GM10248 (cell line): ENCODE data around the gene TRRAP.

Experiments used
- CTCF ChIA-PET: fragments of 300-600 bp; sonication (Branson Sonifier 250); formaldehyde crosslinking; extraction: SDS; loops from one replicate; lab custom pipeline; 2021; ENCODE audit warnings: antibody characterized with exemption; lab: Yijun Ruan, JAX
- POLR2A ChIA-PET: fragments of 350-650 bp; sonication (Branson Sonifier 250); formaldehyde crosslinking; extraction: SDS; loops from one replicate; lab custom pipeline; 2020; ENCODE audit warnings: antibody characterized with exemption; lab: Yijun Ruan, JAX
- DNase-seq: peaks from one replicate; pipeline ENCODE4 v3.0.0; 2012; ENCODE audit errors: extremely low spot score
- CTCF ChIP-seq: IDR thresholded peaks from 2 replicates; pipeline ENCODE4 v1.5.1; 2012; ENCODE audit warnings: mild to moderate bottlenecking, low read depth; ENCODE audit errors: extremely low read depth, missing control alignments, control extremely low read depth

TRRAP gene

GRCh38 chr7:98969386-98969785, 91.1 kb downstream of the TRRAP start:
- DNase-seq: no peak
- POLR2A ChIA-PET: no interaction called here
- CTCF ChIA-PET: interaction anchor here (2.0 kb wide), 1 partner anchor 69 kb away, joined by 4 read pairs; no protein-coding TSS in a partner anchor
- TF ChIP-seq CTCF: no peak

DNA sequence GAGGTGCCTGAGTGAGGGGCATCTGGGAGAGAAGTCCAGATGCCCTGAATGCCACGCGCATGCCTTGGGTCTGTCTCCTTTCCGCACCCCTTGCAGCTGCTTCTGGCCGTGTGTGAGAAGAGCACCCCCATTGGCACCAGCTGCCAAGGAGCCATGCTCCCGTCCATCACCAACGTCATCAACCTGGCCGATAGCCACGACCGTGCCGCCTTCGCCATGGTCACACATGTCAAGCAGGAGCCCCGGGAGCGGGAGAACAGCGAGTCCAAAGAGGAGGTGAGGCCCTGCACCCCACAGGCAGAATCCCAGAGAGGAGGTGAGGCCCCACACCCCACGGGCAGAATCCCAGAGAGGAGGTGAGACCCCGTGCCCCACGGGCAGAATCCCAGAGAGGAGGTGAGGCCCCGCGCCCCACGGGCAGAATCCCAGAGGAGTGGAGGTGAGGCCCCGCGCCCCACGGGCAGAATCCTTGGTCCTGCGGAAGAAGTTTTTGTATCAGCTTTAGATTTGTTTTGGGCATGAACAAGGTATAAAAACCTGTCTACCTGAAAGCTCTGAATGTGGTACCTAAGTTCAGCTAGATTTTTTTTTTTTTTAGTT, 91.8 kb downstream of the TRRAP start:
- DNase-seq: no peak
- TF ChIP-seq CTCF: no peak
- CTCF ChIA-PET: interaction anchor here (1.6 kb wide), 1 partner anchor 20 kb away, joined by 3 read pairs; no protein-coding TSS in a partner anchor
- POLR2A ChIA-PET: no interaction called here

GRCh38 chr7:98970805-98971204, 92.5 kb downstream of the TRRAP start:
- CTCF ChIA-PET: interaction anchor here (1.6 kb wide), 1 partner anchor 20 kb away, joined by 3 read pairs; no protein-coding TSS in a partner anchor
- POLR2A ChIA-PET: no interaction called here
- DNase-seq: no peak
- TF ChIP-seq CTCF: no peak

GRCh38 chr7:98974205-98974604, 95.9 kb downstream of the TRRAP start:
- TF ChIP-seq CTCF: no peak
- no peak for DNase-seq
- CTCF ChIA-PET: interaction anchor here (1.4 kb wide), 1 partner anchor 25 kb away, joined by 3 read pairs; no protein-coding TSS in a partner anchor
- POLR2A ChIA-PET: no interaction called here

GRCh38 chr7:98974906-98975816, 96.8 kb downstream of the TRRAP start:
- no peak for TF ChIP-seq CTCF
- CTCF ChIA-PET: no interaction called here

GRCh38 chr7:98976396-98977185, 98.3 kb downstream of the TRRAP start:
- CTCF ChIA-PET: no interaction called here
- DNase-seq: no peak
- POLR2A ChIA-PET: no interaction called here
- TF ChIP-seq CTCF: no peak

More at GRCh38 chr7:98974906-98975816, 96.8 kb downstream of the TRRAP start:
- POLR2A ChIA-PET: no interaction called here
- no peak for DNase-seq
